Measurements from ENCODE around the gene PSMD11.

- TF ChIP-seq CTCF (IDR thresholded peaks at IDR 0.05) (no peak), POLR2A (IDR thresholded peaks at IDR 0.05) (no peak)
Observed at GRCh38 chr17:32426894-32427293, 17.4 kb upstream of the PSMD11 start.

Measured in uterus (tissue), 2 donors.